ENCODE measurements around the gene C8A. TPM values are rescaled to one million over a fixed set of nuclear protein-coding genes. Genes with fewer than 3 reads are reported as not detected.

The C8A gene
- total and polyA plus RNA-seq, 2 of the 13 experiments (the other 11 are each of a cell fraction or from before 2014, with no cell fraction given), result 10.5 to 15.0 TPM

DNA sequence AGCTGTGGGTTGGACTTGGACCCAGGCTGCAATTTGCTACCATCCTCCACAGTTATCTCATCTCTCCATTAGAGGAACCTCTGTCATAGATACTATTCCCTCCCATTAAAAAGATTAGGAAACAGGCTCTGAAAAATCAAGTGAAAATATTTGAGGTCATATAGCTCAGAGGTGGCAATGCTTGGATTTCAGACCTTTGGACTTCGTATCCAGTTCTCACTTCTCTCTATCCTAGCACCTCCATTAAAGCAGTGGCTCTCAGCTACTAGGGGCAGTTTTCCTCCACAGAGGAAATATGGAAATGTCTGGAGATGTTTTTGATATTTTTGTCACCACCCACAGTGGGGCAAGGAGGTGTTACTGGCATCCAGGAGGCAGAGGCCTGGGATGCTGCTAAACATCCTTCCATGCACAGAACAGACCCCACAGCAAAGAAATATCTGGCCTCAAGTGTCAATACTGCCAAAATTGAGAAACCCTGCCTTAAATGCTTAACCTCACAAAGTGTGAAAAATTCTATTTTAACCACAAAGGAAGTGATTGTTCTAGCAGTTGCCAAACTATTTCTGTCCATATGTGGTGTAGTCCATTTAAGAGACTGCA lies 54.1 kb downstream of the C8A start (continued):
- TF ChIP-seq ZNF326 (CRISPR knock-in tag; IDR thresholded peaks at IDR 0.05; ENCODE audit: borderline replicate concordance) (no peak), GFI1 (CRISPR knock-in tag; IDR thresholded peaks at IDR 0.05; ENCODE audit: borderline replicate concordance) (0 out of 2 replicates have a peak, but pooled peaks have one; percentile 21), ZNF260 (CRISPR knock-in tag; IDR thresholded peaks at IDR 0.05; ENCODE audit: borderline replicate concordance, low read depth) (no peak), ZMYM4 (CRISPR knock-in tag; IDR thresholded peaks at IDR 0.05) (no peak), ZNF878 (CRISPR knock-in tag; IDR thresholded peaks at IDR 0.05) (0 out of 2 replicates have a peak, but pooled peaks have one; percentile 36), JUN (CRISPR knock-in tag; IDR thresholded peaks at IDR 0.05) (no peak), ZBTB21 (CRISPR knock-in tag; IDR thresholded peaks at IDR 0.05) (no peak), FLYWCH1 (CRISPR knock-in tag; IDR thresholded peaks at IDR 0.05) (no peak), NCOA5 (CRISPR knock-in tag; IDR thresholded peaks at IDR 0.05) (no peak), ZNF614 (CRISPR knock-in tag; IDR thresholded peaks at IDR 0.05; ENCODE audit: borderline replicate concordance) (no peak), EZH2 (conservative IDR thresholded peaks at IDR 0.05; ENCODE audit: low read depth, low read length) (no peak), ELF3 (CRISPR knock-in tag; IDR thresholded peaks at IDR 0.05) (no peak), NFATC3 (CRISPR knock-in tag; IDR thresholded peaks at IDR 0.05) (no peak), KLF9 (CRISPR knock-in tag; IDR thresholded peaks at IDR 0.05; ENCODE audit: low read depth) (no peak), STAG1 (CRISPR knock-in tag; IDR thresholded peaks at IDR 0.05) (no peak), ETV5 (CRISPR knock-in tag; IDR thresholded peaks at IDR 0.05; ENCODE audit: borderline replicate concordance) (no peak), NFIC (IDR thresholded peaks at IDR 0.05; ENCODE audit: low read length) (0 out of 2 replicates have a peak, but pooled peaks have one; percentile 36), STAT6 (CRISPR knock-in tag; IDR thresholded peaks at IDR 0.05; ENCODE audit: borderline replicate concordance) (no peak), CREB1 (IDR thresholded peaks at IDR 0.05) (no peak), CREB1 (CRISPR knock-in tag; IDR thresholded peaks at IDR 0.05) (0 out of 2 replicates have a peak, but pooled peaks have one; percentile 27), ZNF564 (CRISPR knock-in tag; IDR thresholded peaks at IDR 0.05) (no peak), ZNF552 (CRISPR knock-in tag; IDR thresholded peaks at IDR 0.05; ENCODE audit: borderline replicate concordance) (no peak), ZBTB7B (CRISPR knock-in tag; IDR thresholded peaks at IDR 0.05) (no peak), DZIP1 (CRISPR knock-in tag; IDR thresholded peaks at IDR 0.05) (no peak), MAZ (IDR thresholded peaks at IDR 0.05; ENCODE audit: borderline replicate concordance, low read depth, low read length) (no peak), MAZ (CRISPR knock-in tag; IDR thresholded peaks at IDR 0.05; ENCODE audit: low read depth) (no peak), ATF3 (CRISPR knock-in tag; IDR thresholded peaks at IDR 0.05) (no peak), NFKBIZ (CRISPR knock-in tag; IDR thresholded peaks at IDR 0.05) (no peak)

Data from HepG2 (cell line).